Caco-2 (cell line): ENCODE measurements around the gene NCKAP5. TPM values are rescaled to one million over a fixed set of nuclear protein-coding genes. Genes with fewer than 3 reads are reported as not detected.

ENCODE experiments used
- BruUV-seq: library from RNA; stranded (reverse); fragments of 400-500 nt; replicated peaks from 2 replicates; lab custom pipeline; 2021; lab: Mats Ljungman, UMichigan
- CTCF ChIA-PET: fragments of 300-600 bp; sonication (Branson Sonifier 250); formaldehyde crosslinking; loops from one replicate; lab custom pipeline; 2022; ENCODE audit warnings: antibody characterized with exemption; lab: Charles Lee
- POLR2A ChIA-PET: fragments of 300-600 bp; sonication (Branson Sonifier 250); formaldehyde crosslinking; loops from one replicate; lab custom pipeline; 2022; ENCODE audit warnings: antibody characterized with exemption; lab: Charles Lee
- DNase-seq, 2 experiments: peaks; one replicate each; pipeline versions ENCODE4 v3.0.0 to v3.0.0-alpha.2; 2020 to 2022
- H3K27me3 ChIP-seq: replicated peaks from 2 replicates; pipeline ENCODE4 v1.6.0; 2011; ENCODE audit warnings: low read length; ENCODE audit not compliant: control insufficient read depth, insufficient read depth
- H3K36me3 ChIP-seq: 2 replicates; pipeline ENCODE4 v1.5.1; 2011; ENCODE audit warnings: low read length; ENCODE audit not compliant: control insufficient read depth, insufficient read depth
- H3K4me1 ChIP-seq: fragments of 250-450 bp; sonication (Bioruptor Pico); 2 replicates; pipeline ENCODE4 v1.5.1; 2020; ENCODE audit warnings: mild to moderate bottlenecking
- H3K4me3 ChIP-seq: 2 replicates; pipeline ENCODE4 v1.5.1; 2011; ENCODE audit warnings: low read depth, mild to moderate bottlenecking, control low read depth, low read length
- H3K9me3 ChIP-seq: fragments of 250-450 bp; sonication (Bioruptor Pico); 2 replicates; pipeline ENCODE4 v1.5.1; 2020; ENCODE audit warnings: mild to moderate bottlenecking, moderate library complexity
- H3K27ac Mint-ChIP-seq: one replicate; pipeline ENCODE4 v1.8.0; 2022; ENCODE audit warnings: mixed read lengths; ENCODE audit not compliant: unreplicated experiment
- H3K27me3 Mint-ChIP-seq: one replicate; pipeline ENCODE4 v1.8.0; 2022; ENCODE audit warnings: mixed read lengths; ENCODE audit not compliant: insufficient read depth, unreplicated experiment
- H3K36me3 Mint-ChIP-seq: one replicate; pipeline ENCODE4 v1.8.0; 2022; ENCODE audit warnings: mild to moderate bottlenecking, mixed read lengths; ENCODE audit not compliant: insufficient read depth, unreplicated experiment
- H3K4me1 Mint-ChIP-seq: one replicate; pipeline ENCODE4 v1.8.0; 2022; ENCODE audit warnings: low read depth, mixed read lengths; ENCODE audit not compliant: unreplicated experiment
- H3K4me3 Mint-ChIP-seq: one replicate; pipeline ENCODE4 v1.8.0; 2022; ENCODE audit warnings: mild to moderate bottlenecking, moderate library complexity, mixed read lengths; ENCODE audit not compliant: unreplicated experiment
- H3K9me3 Mint-ChIP-seq: one replicate; pipeline ENCODE4 v1.8.0; 2022; ENCODE audit warnings: mixed read lengths; ENCODE audit not compliant: unreplicated experiment
- intact Hi-C: fragments of 100-400 bp; cut with micrococcal nuclease; formaldehyde crosslinking; loops from one replicate; pipeline ENCODE4 v1.10.0; 2022; ENCODE audit not compliant: unreplicated experiment
- total RNA-seq: library from RNA; stranded (reverse); gene quantifications from 2 replicates; pipeline ENCODE4 v1.2.3, GENCODE V29; 2022
- TF ChIP-seq, protein P1 (sequence below), 2 experiments: fragments of 200-600 bp in 1 of 2; IDR thresholded peaks; 1 replicate in 1 of 2; 2 replicates in 1 of 2; pipeline versions ENCODE4 v1.5.1 to v1.8.0; 2011 to 2022; ENCODE audit warnings: antibody characterized with exemption in 1 of 2, control low read depth in 1 of 2, inconsistent platforms in 1 of 2, low read depth in 1 of 2, low read length in 1 of 2, mild to moderate bottlenecking in 1 of 2, moderate library complexity in 1 of 2; ENCODE audit not compliant: insufficient read depth in 1 of 2, severe bottlenecking in 1 of 2, unreplicated experiment in 1 of 2

The NCKAP5 gene
- total RNA-seq, 1 experiment from 2014 or later, result 3.8 TPM

DNA sequence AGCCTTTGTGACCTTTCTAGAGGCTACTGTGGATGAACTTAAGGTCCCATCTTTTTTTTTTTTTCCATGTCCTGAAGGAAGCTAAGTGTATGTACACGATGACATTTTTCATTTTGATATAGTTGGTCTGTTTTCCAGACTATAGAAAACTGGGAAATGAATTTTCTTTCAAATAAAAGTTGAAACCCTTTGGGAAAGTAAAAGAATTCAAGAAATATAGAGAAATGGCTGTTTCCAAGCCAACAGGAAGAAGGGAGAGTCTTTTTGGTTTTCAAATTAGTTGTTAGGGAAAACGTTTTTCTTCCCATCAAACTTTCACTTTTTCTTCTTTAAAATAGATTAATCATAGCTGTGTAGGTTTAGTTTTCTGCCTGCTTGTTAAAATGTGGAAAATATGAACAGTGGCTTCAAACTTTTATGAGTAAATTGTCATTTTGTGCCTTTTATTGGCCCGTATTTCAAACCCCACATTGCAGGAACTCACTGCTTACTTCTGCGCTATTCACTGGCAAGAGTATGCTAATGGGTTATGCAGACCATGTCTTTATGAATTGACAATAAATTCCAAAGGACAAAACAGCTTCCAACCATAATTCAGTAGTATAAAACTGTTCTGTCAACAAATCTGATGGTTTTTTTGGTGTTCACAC is 870.6 kb downstream of the NCKAP5 start:
- no peaks in the 10 kb centered on the region for H3K27me3 ChIP-seq
- Mint-ChIP-seq H3K36me3 (no peaks in the 10 kb centered on the region), H3K9me3 (no peaks in the 10 kb centered on the region), H3K27me3 (no peaks in the 10 kb centered on the region), H3K4me3 (no peak overlapping the region), H3K4me1 (no peaks in the 10 kb centered on the region), H3K27ac (no peak overlapping the region)
- CTCF ChIA-PET, result no interaction called here
- BruUV-seq, result no TSS peak
- H3K36me3 ChIP-seq, result no peaks in the 10 kb centered on the region
- H3K4me3 ChIP-seq, result no peak overlapping the region
- H3K9me3 ChIP-seq, result no peaks in the 10 kb centered on the region
- intact Hi-C loops, result no loop called here
- H3K4me1 ChIP-seq, result no peaks in the 10 kb centered on the region
- DNase-seq, result no peak
- POLR2A ChIA-PET, result no interaction called here
- TF ChIP-seq, protein P1, sequence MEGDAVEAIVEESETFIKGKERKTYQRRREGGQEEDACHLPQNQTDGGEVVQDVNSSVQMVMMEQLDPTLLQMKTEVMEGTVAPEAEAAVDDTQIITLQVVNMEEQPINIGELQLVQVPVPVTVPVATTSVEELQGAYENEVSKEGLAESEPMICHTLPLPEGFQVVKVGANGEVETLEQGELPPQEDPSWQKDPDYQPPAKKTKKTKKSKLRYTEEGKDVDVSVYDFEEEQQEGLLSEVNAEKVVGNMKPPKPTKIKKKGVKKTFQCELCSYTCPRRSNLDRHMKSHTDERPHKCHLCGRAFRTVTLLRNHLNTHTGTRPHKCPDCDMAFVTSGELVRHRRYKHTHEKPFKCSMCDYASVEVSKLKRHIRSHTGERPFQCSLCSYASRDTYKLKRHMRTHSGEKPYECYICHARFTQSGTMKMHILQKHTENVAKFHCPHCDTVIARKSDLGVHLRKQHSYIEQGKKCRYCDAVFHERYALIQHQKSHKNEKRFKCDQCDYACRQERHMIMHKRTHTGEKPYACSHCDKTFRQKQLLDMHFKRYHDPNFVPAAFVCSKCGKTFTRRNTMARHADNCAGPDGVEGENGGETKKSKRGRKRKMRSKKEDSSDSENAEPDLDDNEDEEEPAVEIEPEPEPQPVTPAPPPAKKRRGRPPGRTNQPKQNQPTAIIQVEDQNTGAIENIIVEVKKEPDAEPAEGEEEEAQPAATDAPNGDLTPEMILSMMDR (IDR thresholded peaks at IDR 0.05; ENCODE audit: insufficient read depth in 1 of 2, low read depth in 1 of 2, low read length in 1 of 2, severe bottlenecking in 1 of 2, unreplicated experiment in 1 of 2), result no peak

GRCh38 chr2:132692816-132693215 is 875.4 kb downstream of the NCKAP5 start:
- H3K4me3 Mint-ChIP-seq, result no peak overlapping the region
- H3K9me3 ChIP-seq, result 0 out of 2 replicates have a peak, but pooled peaks cover 3% of the 10 kb centered on the region
- ChIA-PET CTCF (no interaction called here), POLR2A (no interaction called here)
- H3K27me3 ChIP-seq, result no peaks in the 10 kb centered on the region
- H3K9me3 Mint-ChIP-seq, result no peaks in the 10 kb centered on the region
- intact Hi-C loops, result no loop called here
- DNase-seq, result no peak
- H3K27me3 Mint-ChIP-seq, result no peaks in the 10 kb centered on the region
- no peaks in the 10 kb centered on the region for H3K36me3 Mint-ChIP-seq
- no TSS peak for BruUV-seq
- H3K36me3 ChIP-seq, result no peaks in the 10 kb centered on the region
- TF ChIP-seq, protein P1 (IDR thresholded peaks at IDR 0.05; ENCODE audit: insufficient read depth in 1 of 2, low read depth in 1 of 2, low read length in 1 of 2, severe bottlenecking in 1 of 2, unreplicated experiment in 1 of 2), result no peak
- no peaks in the 10 kb centered on the region for H3K4me1 Mint-ChIP-seq
- H3K27ac Mint-ChIP-seq, result no peak overlapping the region
- no peaks in the 10 kb centered on the region for H3K4me1 ChIP-seq
- H3K4me3 ChIP-seq, result no peak overlapping the region

DNA sequence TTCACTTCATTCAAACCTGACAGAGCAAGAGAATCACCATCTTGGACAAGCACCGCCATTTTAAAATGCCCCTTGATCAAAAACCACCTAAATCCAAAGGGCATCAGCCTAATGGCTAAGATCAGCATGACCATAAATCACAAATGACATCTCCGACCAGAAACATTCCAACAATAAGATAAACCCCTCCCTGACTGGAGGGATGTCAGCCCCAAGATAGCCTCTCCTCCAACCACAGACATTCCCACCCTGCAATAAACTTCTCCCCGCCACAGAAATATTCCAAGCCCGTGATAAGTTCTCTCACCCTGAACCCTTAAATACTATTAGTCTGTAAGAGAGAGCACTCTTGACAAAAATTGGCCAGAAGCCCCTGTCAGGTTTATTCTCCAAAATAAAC is 876.7 kb downstream of the NCKAP5 start:
- ChIA-PET POLR2A (no interaction called here), CTCF (no interaction called here)
- H3K9me3 Mint-ChIP-seq, result no peaks in the 10 kb centered on the region
- no peaks in the 10 kb centered on the region for H3K36me3 Mint-ChIP-seq
- no peaks in the 10 kb centered on the region for H3K4me1 ChIP-seq
- H3K27me3 Mint-ChIP-seq, result no peaks in the 10 kb centered on the region
- no peak overlapping the region for H3K27ac Mint-ChIP-seq
- no peak for DNase-seq
- BruUV-seq, result no TSS peak
- no peak overlapping the region for H3K4me3 Mint-ChIP-seq
- no peaks in the 10 kb centered on the region for H3K27me3 ChIP-seq
- 0 out of 2 replicates have a peak, but pooled peaks cover 3% of the 10 kb centered on the region for H3K9me3 ChIP-seq
- H3K4me3 ChIP-seq, result no peak overlapping the region
- no peaks in the 10 kb centered on the region for H3K4me1 Mint-ChIP-seq
- intact Hi-C loops, result no loop called here
- TF ChIP-seq, protein P1 (IDR thresholded peaks at IDR 0.05; ENCODE audit: insufficient read depth in 1 of 2, low read depth in 1 of 2, low read length in 1 of 2, severe bottlenecking in 1 of 2, unreplicated experiment in 1 of 2), result no peak
- no peaks in the 10 kb centered on the region for H3K36me3 ChIP-seq
